Adrenal gland (tissue), 12 donors: Measurements from ENCODE around the gene H6PD. TPM values are rescaled to one million over a fixed set of nuclear protein-coding genes. Genes with fewer than 3 reads are reported as not detected.
A peak's percentile ranks its signal among the peaks of the same experiment; 100 is the strongest.

Source experiments
- DNase-seq, 7 donors: peaks; one replicate each; pipeline ENCODE4 v3.0.0-alpha.2; 2019 to 2020
- H3K27ac ChIP-seq, 5 donors: fragments of 200-600 bp; sonication (generic) in 4 of 5; 1 replicate in 3 of 5; 2 replicates in 2 of 5; pipeline versions ENCODE4 v1.5.1 to v1.8.0; 2016 to 2020; ENCODE audit warnings: mild to moderate bottlenecking in 1 of 5
- H3K27me3 ChIP-seq: fragments of 200-600 bp; 2 replicates; pipeline ENCODE4 v1.8.0; 2021
- H3K36me3 ChIP-seq, 2 donors: fragments of 200-600 bp; replicated peaks in 1 of 2; 1 replicate in 1 of 2; 2 replicates in 1 of 2; pipeline versions ENCODE4 v1.5.1 to v1.8.0; 2018 to 2022
- H3K4me1 ChIP-seq, 2 donors: fragments of 200-600 bp; replicated peaks in 1 of 2; 1 replicate in 1 of 2; 2 replicates in 1 of 2; pipeline versions ENCODE4 v1.5.1 to v1.8.0; 2018 to 2021
- H3K4me3 ChIP-seq, 4 donors: fragments of 200-600 bp; sonication (generic) in 3 of 4; one replicate each; pipeline ENCODE4 v1.5.1; 2016 to 2018
- H3K9me3 ChIP-seq, 3 donors: fragments of 200-600 bp; sonication (generic) in 1 of 3; replicated peaks in 1 of 3; 1 replicate in 2 of 3; 2 replicates in 1 of 3; pipeline versions ENCODE4 v1.5.1 to v1.8.0; 2016 to 2021
- POLR2A ChIP-seq, 2 donors: fragments of 450-650 bp; IDR thresholded peaks; one replicate each; pipeline ENCODE4 v1.6.1; 2017; ENCODE audit warnings: antibody characterized with exemption in 2 of 2, mild to moderate bottlenecking in 2 of 2, moderate library complexity in 1 of 2
- WGBS, 4 donors: extraction: QIAGEN DNeasy Blood & Tissue Kit in 2 of 4; methylation state at CpG; one replicate each; pipeline versions ENCODE4 v1.1.5 to v1.1.7; 2013 to 2017; 5-methylcytosine and 5-hydroxymethylcytosine counted together
- intact Hi-C, 2 donors: fragments of 100-400 bp; cut with DNase I; formaldehyde crosslinking; loops; one replicate each; pipeline versions ENCODE4 v1.14.1 to v1.15.0; 2022 to 2023
- polyA plus RNA-seq, 3 donors: library from polyadenylated mRNA; stranded (reverse); fragments of 200-250 nt in 2 of 3; fragments of 350-450 nt in 1 of 3; fragmentation: Illumina TruSeq in 1 of 3; extraction: RNeasy Lipid Tissue Mini Kit (QIAGEN cat#74804) in 1 of 3; gene quantifications; one replicate each; pipeline ENCODE4 v1.2.3, GENCODE V29; 2013 to 2014
- total RNA-seq, 9 donors: library from RNA; depleted of rRNA in 4 of 9; stranded (reverse); fragments of >200 nt in 4 of 9; fragments of 120-200 nt in 1 of 9; fragmentation: NEBNext Ultra II Directional in 1 of 9; extraction: Animal tissue kit (Norgen Biotek cat#: 25700) in 1 of 9; gene quantifications; one replicate each; pipeline versions ENCODE4 v1.1.0 to v1.2.4, GENCODE V29; 2013 to 2023
- TF ChIP-seq, protein P1 (sequence below), 6 experiments: fragments of 450-650 bp in 4 of 6; fragments of 200-600 bp in 2 of 6; sonication (generic) in 1 of 6; IDR thresholded peaks; 1 replicate in 5 of 6; 2 replicates in 1 of 6; pipeline versions ENCODE4 v1.5.1 to v1.8.0; 2016 to 2021; ENCODE audit warnings: antibody characterized with exemption in 6 of 6, mild to moderate bottlenecking in 2 of 6, moderate library complexity in 1 of 6
- donor health status: healthy with polysubstance abuse.
- donor health status: Bipolar disorder and iron deficiency.
- donor health status: DM: yes; HTN: yes; CAD: no.
- donor health status: DM: no; HTN: no; CAD: no.
- donor health status: DM: no; HTN: no; CAD: no.
- donor health status: DM: yes; HTN: yes; CAD: no.

H6PD gene
- total and polyA plus RNA-seq, 12 donors = 20.3 to 116 (median 80.4) TPM

DNA sequence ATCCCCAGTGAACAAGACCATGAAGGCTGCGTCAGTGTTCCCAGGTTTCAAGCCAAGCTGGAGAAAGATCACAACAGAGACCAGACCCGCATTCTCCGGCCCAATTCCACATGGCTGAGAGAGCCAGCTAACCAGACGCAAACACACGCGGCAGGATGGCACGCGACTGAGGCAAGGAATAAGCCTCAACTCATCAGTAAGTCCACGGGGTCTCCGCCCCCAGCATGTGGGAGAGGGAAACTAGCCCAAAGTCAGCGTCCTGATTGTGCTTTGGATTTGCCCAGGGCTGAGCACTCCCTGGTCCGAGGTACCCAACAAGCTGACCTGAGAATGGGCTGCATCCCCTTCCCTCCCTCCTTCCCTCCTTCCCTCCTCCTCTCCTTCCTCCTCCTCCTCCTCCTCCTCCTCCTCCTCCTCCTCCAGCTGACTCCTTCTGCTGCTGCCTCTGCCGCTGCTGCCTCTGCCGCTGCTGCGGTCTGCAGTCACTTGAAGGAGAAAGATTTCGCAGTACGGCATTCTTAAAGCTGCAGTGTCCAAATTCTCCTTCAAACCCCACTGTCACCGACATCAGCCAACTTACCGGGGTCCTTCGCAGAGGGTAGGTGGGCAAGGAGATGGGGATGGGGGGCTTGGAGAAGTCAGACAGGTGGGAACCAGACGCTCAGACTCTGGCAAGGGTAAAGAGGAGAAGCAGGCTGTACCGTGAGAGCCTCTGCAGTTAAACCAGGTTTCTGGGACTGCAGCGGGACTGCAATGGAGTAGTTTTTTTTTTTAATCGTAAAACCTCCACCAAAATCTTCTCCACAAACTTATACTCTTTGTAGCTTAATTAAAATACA, 33.0 kb upstream of the H6PD start:
- intact Hi-C loops = no loop called here
- H3K4me3 ChIP-seq = peak overlapping the region in 1 of 4 donors; percentile 45
- no peaks in the 10 kb centered on the region for H3K36me3 ChIP-seq
- WGBS, 4 donors = 16 to 29% (median 22%) methylated on average over 21 to 24 of the region's 24 CpGs
- H3K27ac ChIP-seq = no peak overlapping the region
- TF ChIP-seq, protein P1, sequence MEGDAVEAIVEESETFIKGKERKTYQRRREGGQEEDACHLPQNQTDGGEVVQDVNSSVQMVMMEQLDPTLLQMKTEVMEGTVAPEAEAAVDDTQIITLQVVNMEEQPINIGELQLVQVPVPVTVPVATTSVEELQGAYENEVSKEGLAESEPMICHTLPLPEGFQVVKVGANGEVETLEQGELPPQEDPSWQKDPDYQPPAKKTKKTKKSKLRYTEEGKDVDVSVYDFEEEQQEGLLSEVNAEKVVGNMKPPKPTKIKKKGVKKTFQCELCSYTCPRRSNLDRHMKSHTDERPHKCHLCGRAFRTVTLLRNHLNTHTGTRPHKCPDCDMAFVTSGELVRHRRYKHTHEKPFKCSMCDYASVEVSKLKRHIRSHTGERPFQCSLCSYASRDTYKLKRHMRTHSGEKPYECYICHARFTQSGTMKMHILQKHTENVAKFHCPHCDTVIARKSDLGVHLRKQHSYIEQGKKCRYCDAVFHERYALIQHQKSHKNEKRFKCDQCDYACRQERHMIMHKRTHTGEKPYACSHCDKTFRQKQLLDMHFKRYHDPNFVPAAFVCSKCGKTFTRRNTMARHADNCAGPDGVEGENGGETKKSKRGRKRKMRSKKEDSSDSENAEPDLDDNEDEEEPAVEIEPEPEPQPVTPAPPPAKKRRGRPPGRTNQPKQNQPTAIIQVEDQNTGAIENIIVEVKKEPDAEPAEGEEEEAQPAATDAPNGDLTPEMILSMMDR (IDR thresholded peaks at IDR 0.05) = no peak
- TF ChIP-seq POLR2A (IDR thresholded peaks at IDR 0.05) = no peak
- no peak for DNase-seq
- peaks cover 7 to 11% of the 10 kb centered on the region in 2 donors for H3K4me1 ChIP-seq
- H3K9me3 ChIP-seq = no peaks in the 10 kb centered on the region
- H3K27me3 ChIP-seq = peaks cover 8% of the 10 kb centered on the region

- peaks cover under 1 to 4% of the 10 kb centered on the region in 2 donors for H3K4me1 ChIP-seq
- H3K27me3 ChIP-seq = peaks cover 8% of the 10 kb centered on the region
- H3K4me3 ChIP-seq = no peak overlapping the region
- no peaks in the 10 kb centered on the region for H3K36me3 ChIP-seq
- WGBS, 4 donors = 32 to 39% (median 37%) methylated on average over 8 to 15 of the region's 15 CpGs
- intact Hi-C loops = no loop called here
- no peak overlapping the region for H3K27ac ChIP-seq
- TF ChIP-seq, protein P1 (IDR thresholded peaks at IDR 0.05) = no peak
- no peaks in the 10 kb centered on the region for H3K9me3 ChIP-seq
- no peak for DNase-seq
Observed at GRCh38 chr1:9202240-9202870, 32.2 kb upstream of the H6PD start.

- intact Hi-C loops = no loop called here
- peaks cover 8% of the 10 kb centered on the region for H3K27me3 ChIP-seq
Observed at GRCh38 chr1:9203511-9203982, 31.0 kb upstream of the H6PD start.

GRCh38 chr1:9204156-9204720, 30.3 kb upstream of the H6PD start:
- Histone ChIP-seq H3K4me3 (no peak overlapping the region), H3K27me3 (peaks cover 8% of the 10 kb centered on the region), H3K4me1 (no peaks in the 10 kb centered on the region), H3K36me3 (no peaks in the 10 kb centered on the region), H3K27ac (no peak overlapping the region), H3K9me3 (no peaks in the 10 kb centered on the region)
- no peak for DNase-seq
- intact Hi-C loops = no loop called here
- 64 to 84% (median 78%) methylated on average over 7 of the region's 7 CpGs for WGBS, 4 donors
- TF ChIP-seq, protein P1 (IDR thresholded peaks at IDR 0.05) = no peak
- no peak for TF ChIP-seq POLR2A (IDR thresholded peaks at IDR 0.05)

More at GRCh38 chr1:9203511-9203982, 31.0 kb upstream of the H6PD start:
- Histone ChIP-seq H3K9me3 (no peaks in the 10 kb centered on the region), H3K27ac (no peak overlapping the region), H3K4me3 (no peak overlapping the region), H3K36me3 (no peaks in the 10 kb centered on the region), H3K4me1 (peaks cover 0 to 1% of the 10 kb centered on the region in 2 donors)
- no peak for TF ChIP-seq POLR2A (IDR thresholded peaks at IDR 0.05)
- TF ChIP-seq, protein P1 (IDR thresholded peaks at IDR 0.05) = no peak
- WGBS, 4 donors = 62 to 80% (median 65%) methylated on average over 7 to 11 of the region's 11 CpGs
- no peak for DNase-seq
